ENCODE measurements around the gene P2RX6. TPM values are rescaled to one million over a fixed set of nuclear protein-coding genes. Genes with fewer than 3 reads are reported as not detected.

The P2RX6 gene
- total RNA-seq, 8 experiments from 2014 or later, result 0.54 to 7.7 (median 1.1) TPM

Other genes with a start within 250 kb of the P2RX6 start
- gene SERPIND1, start 241.1 kb upstream of the P2RX6 start, total RNA-seq, result 1 to 10 TPM in 2 of 8 experiments, under 1 TPM in 6; 0.17 to 1.8 (median 0.66) TPM
- 10 to 100 TPM; 22.4 to 76.9 (median 36.2) TPM for gene PI4KA, start 156.4 kb upstream of the P2RX6 start, total RNA-seq
- gene SNAP29, start 156.2 kb upstream of the P2RX6 start, total RNA-seq, result 10 to 100 TPM in 7 of 8 experiments, 1 to 10 TPM in 1; 6.7 to 26.5 (median 14.9) TPM
- 10 to 100 TPM; 31.0 to 52.8 (median 39.3) TPM for gene CRKL, start 97.8 kb upstream of the P2RX6 start, total RNA-seq
- 1 to 10 TPM in 1 of 8 experiments, under 1 TPM in 7; 0.21 to 1.9 (median 0.72) TPM for gene AIFM3, start 47.9 kb upstream of the P2RX6 start, total RNA-seq
- gene LZTR1, start 32.9 kb upstream of the P2RX6 start, total RNA-seq, result 10 to 100 TPM; 19.0 to 47.1 (median 26.0) TPM
- 10 to 100 TPM; 21.4 to 33.0 (median 29.4) TPM for gene THAP7, start 13.0 kb upstream of the P2RX6 start, total RNA-seq
- 1 to 10 TPM in 2 of 8 experiments, under 1 TPM in 6; 0.15 to 1.5 (median 0.42) TPM for gene SLC7A4, start 17.4 kb downstream of the P2RX6 start, total RNA-seq
- gene LRRC74B, start 30.8 kb downstream of the P2RX6 start, total RNA-seq, result 1 to 10 TPM in 3 of 8 experiments, under 1 TPM in 5; 0.13 to 3.0 (median 0.45) TPM

Measured in motor neuron (in vitro differentiated cells).